PC-9 (cell line): ENCODE measurements around the gene RRP12.

Experiments used
- CTCF ChIP-seq: fragments of 200-600 bp; sonication (generic); conservative IDR thresholded peaks from 2 replicates; pipeline ENCODE4 v1.6.1; 2017; ENCODE audit warnings: mixed run types, antibody characterized with exemption, mild to moderate bottlenecking, moderate library complexity
- EZH2 ChIP-seq: fragments of 200-600 bp; sonication (generic); IDR thresholded peaks from 2 replicates; pipeline ENCODE4 v1.8.0; 2017; ENCODE audit warnings: antibody characterized with exemption, low read depth

- no peak for TF ChIP-seq CTCF
- no peak for TF ChIP-seq EZH2
Measured at GRCh38 chr10:97388152-97388551, 13.0 kb downstream of the RRP12 start.
